ENCODE data around the gene SLC34A3.

Gene SLC34A3

GRCh38 chr9:137230705-137231371 is at the start of gene SLC34A3:
Gene SLC34A3, plus strand, starts transcription at chr9:137230901. Its CDS starts 802 bp downstream, at chr9:137231703.
- DNase-seq: no peak

- DNase-seq: no peak
Observed at GRCh38 chr9:137181680-137182079, 49.0 kb upstream of the SLC34A3 start.

- no peak for DNase-seq
Observed at GRCh38 chr9:137182836-137183235, 47.9 kb upstream of the SLC34A3 start.

GRCh38 chr9:137183980-137184595 is 46.6 kb upstream of the SLC34A3 start:
- DNase-seq: no peak

GRCh38 chr9:137184881-137185660 is 45.6 kb upstream of the SLC34A3 start:
- DNase-seq: no peak

- no peak for DNase-seq
Observed at GRCh38 chr9:137185921-137186320, 44.8 kb upstream of the SLC34A3 start.

GRCh38 chr9:137186385-137186784 is 44.3 kb upstream of the SLC34A3 start:
- no peak for DNase-seq

- DNase-seq: no peak
Observed at GRCh38 chr9:137187386-137187785, 43.3 kb upstream of the SLC34A3 start.

GRCh38 chr9:137188086-137188489 is 42.6 kb upstream of the SLC34A3 start:
- no peak for DNase-seq

GRCh38 chr9:137188490-137189296 is 42.0 kb upstream of the SLC34A3 start, which contains the start of the genes ANAPC2 and SSNA1:
Gene ANAPC2, minus strand, starts transcription at chr9:137188560. Its CDS starts 28 bp downstream, at chr9:137188532.
Gene SSNA1, plus strand, starts transcription at chr9:137188676. Its CDS starts 51 bp downstream, at chr9:137188727.
- peak; percentile 70 to 91 for DNase-seq

GRCh38 chr9:137189297-137190295 is 41.1 kb upstream of the SLC34A3 start:
- DNase-seq: no peak

- DNase-seq: no peak
Observed at GRCh38 chr9:137190315-137190856, 40.3 kb upstream of the SLC34A3 start.

- no peak for DNase-seq
Observed at GRCh38 chr9:137191245-137191644, 39.5 kb upstream of the SLC34A3 start.

- no peak for DNase-seq
Observed at GRCh38 chr9:137191691-137192447, 38.8 kb upstream of the SLC34A3 start.

- no peak for DNase-seq
Observed at GRCh38 chr9:137192448-137192780, 38.3 kb upstream of the SLC34A3 start.

- DNase-seq: no peak
Observed at GRCh38 chr9:137192859-137193258, 37.8 kb upstream of the SLC34A3 start.

- no peak for DNase-seq
Observed at GRCh38 chr9:137193771-137194170, 36.9 kb upstream of the SLC34A3 start.

- no peak for DNase-seq
Observed at GRCh38 chr9:137194388-137194787, 36.3 kb upstream of the SLC34A3 start.

GRCh38 chr9:137194909-137195308 is 35.8 kb upstream of the SLC34A3 start:
- no peak for DNase-seq

GRCh38 chr9:137195525-137196220 is 35.0 kb upstream of the SLC34A3 start:
- no peak for DNase-seq

All from bone marrow (tissue), 2 donors.